Measurements from ENCODE around the gene ZNF239. TPM values are rescaled to one million over a fixed set of nuclear protein-coding genes. Genes with fewer than 3 reads are reported as not detected.
"Not testable (repeated sequence)": the region's sequence is repeated elsewhere in the genome, so short reads cannot be mapped to it uniquely, and the experiment has no call there.

ZNF239 gene
- not detected in 2 replicates for total RNA-seq (2014; rRNA removed; shearing (Covaris generic))

- H3K36me3 ChIP-seq, result no peaks in the 10 kb centered on the region
- no peaks in the 10 kb centered on the region for H3K9me3 ChIP-seq (replicated peaks)
- no peaks in the 10 kb centered on the region for H3K27me3 ChIP-seq
- H3K4me3 ChIP-seq, result no peak within 1 kb of the TSS
- DNase-seq, result no peak
- H3K27ac ChIP-seq, result no peak within 1 kb of the TSS
- H3K4me1 ChIP-seq, result no peaks in the 10 kb centered on the region
These were observed at the start of gene ZNF239 for GRCh38 chr10:43574001-43574892. Gene ZNF239, minus strand, starts transcription at chr10:43574616. Its CDS starts 16,537 bp downstream, at chr10:43558079.

GRCh38 chr10:43623351-43623750, 48.9 kb upstream of the ZNF239 start:
- DNase-seq, result peak in 1 of 2 experiments; percentile 26
- H3K27ac ChIP-seq, result no peak overlapping the region
- no peaks in the 10 kb centered on the region for H3K27me3 ChIP-seq
- no peaks in the 10 kb centered on the region for H3K36me3 ChIP-seq
- peak overlapping the region; percentile 36 for H3K4me3 ChIP-seq
- H3K9me3 ChIP-seq (replicated peaks), result no peaks in the 10 kb centered on the region
- H3K4me1 ChIP-seq, result no peaks in the 10 kb centered on the region

GRCh38 chr10:43622038-43622437, 47.6 kb upstream of the ZNF239 start:
- Histone ChIP-seq H3K27ac (no peak overlapping the region), H3K9me3 (replicated peaks) (no peaks in the 10 kb centered on the region), H3K4me1 (no peaks in the 10 kb centered on the region), H3K27me3 (no peaks in the 10 kb centered on the region), H3K36me3 (no peaks in the 10 kb centered on the region), H3K4me3 (no peak overlapping the region)
- no peak for DNase-seq

GRCh38 chr10:43619368-43619767, 45.0 kb upstream of the ZNF239 start:
- no peak overlapping the region for H3K4me3 ChIP-seq
- DNase-seq, result no peak
- no peaks in the 10 kb centered on the region for H3K4me1 ChIP-seq
- H3K9me3 ChIP-seq (replicated peaks), result no peaks in the 10 kb centered on the region
- H3K27me3 ChIP-seq, result no peaks in the 10 kb centered on the region
- no peaks in the 10 kb centered on the region for H3K36me3 ChIP-seq
- H3K27ac ChIP-seq, result no peak overlapping the region

GRCh38 chr10:43616697-43617370, 42.4 kb upstream of the ZNF239 start:
- H3K4me1 ChIP-seq, result no peaks in the 10 kb centered on the region
- H3K27me3 ChIP-seq, result no peaks in the 10 kb centered on the region
- H3K9me3 ChIP-seq (replicated peaks), result no peaks in the 10 kb centered on the region
- H3K36me3 ChIP-seq, result no peaks in the 10 kb centered on the region
- no peak overlapping the region for H3K27ac ChIP-seq
- DNase-seq, result no peak
- H3K4me3 ChIP-seq, result no peak overlapping the region

GRCh38 chr10:43610636-43611035, 36.2 kb upstream of the ZNF239 start:
- no peak overlapping the region for H3K27ac ChIP-seq
- H3K27me3 ChIP-seq, result no peaks in the 10 kb centered on the region
- H3K4me3 ChIP-seq, result no peak overlapping the region
- H3K36me3 ChIP-seq, result no peaks in the 10 kb centered on the region
- H3K4me1 ChIP-seq, result no peaks in the 10 kb centered on the region
- no peak for DNase-seq
- no peaks in the 10 kb centered on the region for H3K9me3 ChIP-seq (replicated peaks)

- no peaks in the 10 kb centered on the region for H3K4me1 ChIP-seq
- H3K27ac ChIP-seq, result no peak overlapping the region
- no peaks in the 10 kb centered on the region for H3K36me3 ChIP-seq
- no peaks in the 10 kb centered on the region for H3K27me3 ChIP-seq
- no peak for DNase-seq
- peak overlapping the region; percentile 68; the same call in 1 of the 2 replicates for H3K4me3 ChIP-seq
- no peaks in the 10 kb centered on the region for H3K9me3 ChIP-seq (replicated peaks)
These were observed 32.8 kb upstream of the ZNF239 start for GRCh38 chr10:43607199-43607573.

- H3K4me3 ChIP-seq, result peak within 1 kb of the TSS; percentile 68
- H3K36me3 ChIP-seq, result no peaks in the 10 kb centered on the region
- H3K9me3 ChIP-seq (replicated peaks), result no peaks in the 10 kb centered on the region
- H3K27ac ChIP-seq, result no peak within 1 kb of the TSS; the same call in 1 of the 2 replicates
- no peaks in the 10 kb centered on the region for H3K4me1 ChIP-seq
- DNase-seq, result peak; percentile 58
- no peaks in the 10 kb centered on the region for H3K27me3 ChIP-seq
These were observed 32.1 kb upstream of the ZNF239 start, which contains the start of gene ZNF485 for GRCh38 chr10:43606323-43607198. Gene ZNF485, plus strand, starts transcription at chr10:43606438. Its CDS starts 613 bp downstream, at chr10:43607051.

GRCh38 chr10:43605850-43606322, 31.5 kb upstream of the ZNF239 start:
- no peak for DNase-seq
- Histone ChIP-seq H3K27ac (no peak overlapping the region), H3K4me1 (no peaks in the 10 kb centered on the region), H3K27me3 (no peaks in the 10 kb centered on the region), H3K9me3 (replicated peaks) (no peaks in the 10 kb centered on the region), H3K4me3 (peak overlapping the region; percentile 68), H3K36me3 (no peaks in the 10 kb centered on the region)

GRCh38 chr10:43601576-43601975, 27.2 kb upstream of the ZNF239 start:
- not testable (repeated sequence) for H3K9me3 ChIP-seq (replicated peaks); H3K27me3 ChIP-seq; H3K36me3 ChIP-seq; H3K4me3 ChIP-seq; H3K4me1 ChIP-seq; DNase-seq; H3K27ac ChIP-seq

GRCh38 chr10:43599333-43599732, 24.9 kb upstream of the ZNF239 start:
- H3K36me3 ChIP-seq, result no peaks in the 10 kb centered on the region

GRCh38 chr10:43598446-43598845, 24.0 kb upstream of the ZNF239 start:
- H3K4me3 ChIP-seq, result no peak overlapping the region
- H3K27ac ChIP-seq, result no peak overlapping the region
- DNase-seq, result no peak

More at GRCh38 chr10:43599333-43599732, 24.9 kb upstream of the ZNF239 start:
- H3K27me3 ChIP-seq, result no peaks in the 10 kb centered on the region
- no peak overlapping the region for H3K4me3 ChIP-seq
- no peak for DNase-seq
- H3K27ac ChIP-seq, result no peak overlapping the region
- no peaks in the 10 kb centered on the region for H3K9me3 ChIP-seq (replicated peaks)
- H3K4me1 ChIP-seq, result no peaks in the 10 kb centered on the region

GRCh38 chr10:43596546-43596945, 22.1 kb upstream of the ZNF239 start:
- H3K4me1 ChIP-seq, result no peaks in the 10 kb centered on the region
- no peak for DNase-seq
- H3K36me3 ChIP-seq, result no peaks in the 10 kb centered on the region
- H3K9me3 ChIP-seq (replicated peaks), result no peaks in the 10 kb centered on the region
- no peaks in the 10 kb centered on the region for H3K27me3 ChIP-seq
- H3K27ac ChIP-seq, result no peak overlapping the region
- H3K4me3 ChIP-seq, result no peak overlapping the region

More at GRCh38 chr10:43598446-43598845, 24.0 kb upstream of the ZNF239 start:
- H3K27me3 ChIP-seq, result no peaks in the 10 kb centered on the region
- H3K4me1 ChIP-seq, result no peaks in the 10 kb centered on the region
- H3K36me3 ChIP-seq, result no peaks in the 10 kb centered on the region
- no peaks in the 10 kb centered on the region for H3K9me3 ChIP-seq (replicated peaks)

GRCh38 chr10:43595739-43596298, 21.4 kb upstream of the ZNF239 start:
- Histone ChIP-seq H3K36me3 (no peaks in the 10 kb centered on the region), H3K4me3 (no peak overlapping the region), H3K4me1 (no peaks in the 10 kb centered on the region), H3K9me3 (replicated peaks) (no peaks in the 10 kb centered on the region), H3K27ac (no peak overlapping the region), H3K27me3 (no peaks in the 10 kb centered on the region)
- no peak for DNase-seq

Measured in SJCRH30 (cell line).